Astrocyte (in vitro differentiated cells and primary cell): ENCODE data around the gene CCDC40. TPM values are rescaled to one million over a fixed set of nuclear protein-coding genes. Genes with fewer than 3 reads are reported as not detected.

Experiments
- DNase-seq: peaks from one replicate; pipeline ENCODE4 v3.0.0-alpha.2; 2010; ENCODE audit warnings: low read depth
- FAIRE-seq: peaks from 2 replicates; lab custom pipeline; 2011; peaks lifted over from hg19 to GRCh38; lab: Jason Lieb, UNC
- H2AFZ ChIP-seq: 2 replicates; pipeline ENCODE4 v1.6.0; 2012; ENCODE audit warnings: low read depth, low read length, inconsistent platforms
- H3K27ac ChIP-seq: 2 replicates; pipeline ENCODE4 v1.5.1; 2011; ENCODE audit warnings: low read depth, low read length, inconsistent platforms
- H3K27me3 ChIP-seq: 2 replicates; pipeline ENCODE4 v1.6.0; 2011; ENCODE audit warnings: low read length, inconsistent platforms; ENCODE audit not compliant: insufficient read depth
- H3K36me3 ChIP-seq: 2 replicates; pipeline ENCODE4 v1.5.1; 2011; ENCODE audit warnings: low read length, inconsistent platforms; ENCODE audit not compliant: insufficient read depth
- H3K4me1 ChIP-seq: 2 replicates; pipeline ENCODE4 v1.5.1; 2011; ENCODE audit warnings: low read length, inconsistent platforms; ENCODE audit not compliant: insufficient read depth
- H3K4me2 ChIP-seq: 2 replicates; pipeline ENCODE4 v1.6.0; 2012; ENCODE audit warnings: low read length, inconsistent platforms
- H3K4me3 ChIP-seq: 2 replicates; pipeline ENCODE4 v1.5.1; 2011; ENCODE audit warnings: low read depth, mild to moderate bottlenecking, low read length, inconsistent platforms; ENCODE audit not compliant: insufficient read depth
- H3K79me2 ChIP-seq: 2 replicates; pipeline ENCODE4 v1.6.0; 2012; ENCODE audit warnings: mild to moderate bottlenecking, low read length, inconsistent platforms; ENCODE audit not compliant: insufficient read depth
- H3K9ac ChIP-seq: 2 replicates; pipeline ENCODE4 v1.6.0; 2012; ENCODE audit warnings: mild to moderate bottlenecking, low read length, inconsistent platforms
- H3K9me3 ChIP-seq: 2 replicates; pipeline ENCODE4 v1.5.1; 2012; ENCODE audit warnings: low read depth, mild to moderate bottlenecking, low read length, inconsistent platforms; ENCODE audit not compliant: insufficient read depth
- H4K20me1 ChIP-seq: 2 replicates; pipeline ENCODE4 v1.6.0; 2012; ENCODE audit warnings: low read length, inconsistent platforms; ENCODE audit not compliant: insufficient read depth
- H3K27ac Mint-ChIP-seq: one replicate; pipeline ENCODE4 v1.8.0; 2021; ENCODE audit warnings: mild to moderate bottlenecking, mixed read lengths; ENCODE audit not compliant: unreplicated experiment
- H3K27me3 Mint-ChIP-seq: one replicate; pipeline ENCODE4 v1.8.0; 2021; ENCODE audit warnings: low read depth, mixed read lengths; ENCODE audit not compliant: unreplicated experiment
- H3K36me3 Mint-ChIP-seq: one replicate; pipeline ENCODE4 v1.8.0; 2021; ENCODE audit warnings: low read depth, mixed read lengths; ENCODE audit not compliant: unreplicated experiment
- H3K4me1 Mint-ChIP-seq: one replicate; pipeline ENCODE4 v1.8.0; 2021; ENCODE audit warnings: low read depth, mixed read lengths; ENCODE audit not compliant: unreplicated experiment
- H3K4me3 Mint-ChIP-seq: one replicate; pipeline ENCODE4 v1.8.0; 2021; ENCODE audit warnings: mild to moderate bottlenecking, moderate library complexity, mixed read lengths; ENCODE audit not compliant: unreplicated experiment
- H3K9me3 Mint-ChIP-seq: one replicate; pipeline ENCODE4 v1.8.0; 2021; ENCODE audit warnings: mild to moderate bottlenecking, mixed read lengths; ENCODE audit not compliant: unreplicated experiment
- CTCF ChIP-seq: IDR thresholded peaks from 2 replicates; pipeline ENCODE4 v1.5.1; 2011; ENCODE audit warnings: low read depth, mild to moderate bottlenecking, inconsistent platforms, low read length, moderate library complexity; ENCODE audit not compliant: insufficient read depth
- EZH2 ChIP-seq: IDR thresholded peaks from 2 replicates; pipeline ENCODE4 v1.6.1; 2012; ENCODE audit warnings: mild to moderate bottlenecking, low read length, inconsistent platforms; ENCODE audit not compliant: insufficient read depth
- total RNA-seq: library from RNA; stranded (reverse); gene quantifications from 2 replicates; pipeline ENCODE4 v1.2.1, GENCODE V29; 2021

Gene CCDC40
- total RNA-seq, 1 donor from 2014 or later, result 7.0 TPM

- H2AFZ ChIP-seq, result no peak overlapping the region
- H3K4me1 ChIP-seq, result no peaks in the 10 kb centered on the region
- H3K9me3 Mint-ChIP-seq, result peaks cover 7% of the 10 kb centered on the region
- H3K36me3 Mint-ChIP-seq, result peaks cover 23% of the 10 kb centered on the region
- H3K9me3 ChIP-seq, result no peaks in the 10 kb centered on the region
- no peak overlapping the region for H3K9ac ChIP-seq
- FAIRE-seq (no peak), DNase-seq (no peak)
- no peaks in the 10 kb centered on the region for H3K36me3 ChIP-seq
- H3K27me3 ChIP-seq, result peaks cover 2% of the 10 kb centered on the region
- TF ChIP-seq CTCF (no peak), EZH2 (no peak)
- H3K4me3 Mint-ChIP-seq, result no peak overlapping the region
- H4K20me1 ChIP-seq, result no peaks in the 10 kb centered on the region
- H3K27ac ChIP-seq, result no peak overlapping the region
- H3K4me2 ChIP-seq, result no peak overlapping the region
- no peaks in the 10 kb centered on the region for H3K27me3 Mint-ChIP-seq
- H3K4me3 ChIP-seq, result no peak overlapping the region
- H3K4me1 Mint-ChIP-seq, result peaks cover under 1% of the 10 kb centered on the region
- no peaks in the 10 kb centered on the region for H3K79me2 ChIP-seq
- no peak overlapping the region for H3K27ac Mint-ChIP-seq
Observed at GRCh38 chr17:80110927-80111701, 74.7 kb downstream of the CCDC40 start.

- FAIRE-seq (no peak), DNase-seq (no peak)
- H3K27ac Mint-ChIP-seq, result no peak overlapping the region
Observed at GRCh38 chr17:80111702-80112470, 75.4 kb downstream of the CCDC40 start.

More at GRCh38 chr17:80111702-80112470, 75.4 kb downstream of the CCDC40 start:
- Histone ChIP-seq H3K4me1 (no peaks in the 10 kb centered on the region), H3K9ac (no peak overlapping the region), H3K4me3 (no peak overlapping the region), H3K27me3 (no peaks in the 10 kb centered on the region), H2AFZ (no peak overlapping the region), H3K79me2 (no peaks in the 10 kb centered on the region), H3K9me3 (no peaks in the 10 kb centered on the region), H4K20me1 (no peaks in the 10 kb centered on the region), H3K27ac (no peak overlapping the region), H3K36me3 (no peaks in the 10 kb centered on the region), H3K4me2 (no peak overlapping the region)
- Mint-ChIP-seq H3K9me3 (peaks cover 7% of the 10 kb centered on the region), H3K4me3 (no peak overlapping the region), H3K4me1 (peaks cover 6% of the 10 kb centered on the region), H3K27me3 (no peaks in the 10 kb centered on the region), H3K36me3 (peaks cover 31% of the 10 kb centered on the region)
- TF ChIP-seq CTCF (no peak), EZH2 (no peak)
